ENCODE measurements around the gene ISG20.
"Not testable (repeated sequence)": the region's sequence is repeated elsewhere in the genome, so short reads cannot be mapped to it uniquely, and the experiment has no call there.

Gene ISG20

GRCh38 chr15:88636050-88636449, 2.8 kb upstream of the ISG20 start:
- peak in 1 of 2 donors; percentile 34 for DNase-seq (ENCODE audit: low read depth in 2 of 2)

GRCh38 chr15:88636654-88637053, 2.2 kb upstream of the ISG20 start:
- DNase-seq (ENCODE audit: low read depth in 2 of 2) = no peak

- DNase-seq (ENCODE audit: low read depth in 2 of 2) = no peak
Observed at GRCh38 chr15:88637436-88637835, 1.4 kb upstream of the ISG20 start.

- no peak for DNase-seq (ENCODE audit: low read depth in 2 of 2)
Observed at GRCh38 chr15:88637841-88638625, 783 bp upstream of the ISG20 start.

DNA sequence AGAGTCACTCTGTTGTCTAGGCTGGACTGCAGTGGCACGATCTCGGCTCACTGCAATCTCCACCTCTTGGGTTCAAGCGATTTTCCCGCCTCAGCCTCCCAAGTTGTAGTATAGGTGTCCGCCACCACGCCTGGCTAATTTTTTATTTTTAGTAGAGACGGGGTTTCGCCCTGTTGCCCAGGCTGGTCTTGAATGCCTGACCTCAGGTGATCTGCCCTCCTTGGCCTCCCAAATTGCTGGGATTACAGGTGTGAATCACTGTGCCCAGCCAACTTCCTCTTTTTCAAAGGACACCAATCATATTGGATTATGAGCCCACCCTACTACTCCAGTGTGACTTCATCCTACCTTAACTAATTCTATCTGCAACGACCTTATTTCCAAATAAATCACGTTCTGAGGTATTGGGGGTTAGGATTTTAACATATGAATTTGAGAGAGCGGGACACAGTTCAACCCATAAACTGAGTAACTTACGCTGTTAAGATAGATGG, 3.2 kb downstream of the ISG20 start:
- no peak for DNase-seq (ENCODE audit: low read depth in 2 of 2)

DNA sequence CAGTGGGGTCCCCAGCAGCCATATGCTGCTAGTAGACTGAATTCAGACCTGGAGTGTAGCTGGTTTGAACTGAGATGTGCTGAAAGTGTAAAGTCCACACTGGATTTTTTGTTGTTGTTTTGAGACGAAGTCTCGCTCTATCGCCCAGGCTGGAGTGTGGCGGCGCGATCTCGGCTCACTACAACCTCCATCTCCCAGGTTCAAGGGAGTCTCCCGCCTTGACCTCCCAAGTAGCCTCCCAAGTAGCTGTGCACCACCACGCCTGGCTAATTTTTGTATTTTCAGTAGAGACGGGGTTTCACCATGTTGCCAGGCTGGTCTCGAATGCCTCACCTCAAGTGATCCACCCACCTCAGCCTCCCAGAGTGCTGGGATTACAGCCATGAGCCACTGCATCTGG, 3.7 kb downstream of the ISG20 start:
- DNase-seq (ENCODE audit: low read depth in 2 of 2) = not testable (repeated sequence)

DNA sequence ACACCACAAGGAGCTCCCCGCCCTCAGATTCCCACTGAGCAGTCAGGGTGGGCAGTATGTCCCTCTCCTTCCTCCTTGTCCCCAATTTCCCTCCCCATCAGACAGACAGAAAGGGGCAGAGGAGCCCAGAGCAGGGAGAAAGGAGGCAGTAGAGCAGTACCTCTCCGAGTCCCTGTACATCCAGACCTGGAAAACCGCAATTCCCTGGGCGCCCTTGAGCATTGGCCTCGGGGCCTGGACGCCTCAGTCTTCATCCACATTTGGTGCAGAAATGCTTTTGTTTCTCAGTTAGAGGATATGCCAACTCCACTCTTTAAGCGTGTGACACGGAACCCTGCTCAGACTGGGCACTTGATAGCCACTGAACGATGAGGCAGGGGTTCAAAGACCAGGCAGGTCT, 5.9 kb downstream of the ISG20 start:
- no peak for DNase-seq (ENCODE audit: low read depth in 2 of 2)

DNA sequence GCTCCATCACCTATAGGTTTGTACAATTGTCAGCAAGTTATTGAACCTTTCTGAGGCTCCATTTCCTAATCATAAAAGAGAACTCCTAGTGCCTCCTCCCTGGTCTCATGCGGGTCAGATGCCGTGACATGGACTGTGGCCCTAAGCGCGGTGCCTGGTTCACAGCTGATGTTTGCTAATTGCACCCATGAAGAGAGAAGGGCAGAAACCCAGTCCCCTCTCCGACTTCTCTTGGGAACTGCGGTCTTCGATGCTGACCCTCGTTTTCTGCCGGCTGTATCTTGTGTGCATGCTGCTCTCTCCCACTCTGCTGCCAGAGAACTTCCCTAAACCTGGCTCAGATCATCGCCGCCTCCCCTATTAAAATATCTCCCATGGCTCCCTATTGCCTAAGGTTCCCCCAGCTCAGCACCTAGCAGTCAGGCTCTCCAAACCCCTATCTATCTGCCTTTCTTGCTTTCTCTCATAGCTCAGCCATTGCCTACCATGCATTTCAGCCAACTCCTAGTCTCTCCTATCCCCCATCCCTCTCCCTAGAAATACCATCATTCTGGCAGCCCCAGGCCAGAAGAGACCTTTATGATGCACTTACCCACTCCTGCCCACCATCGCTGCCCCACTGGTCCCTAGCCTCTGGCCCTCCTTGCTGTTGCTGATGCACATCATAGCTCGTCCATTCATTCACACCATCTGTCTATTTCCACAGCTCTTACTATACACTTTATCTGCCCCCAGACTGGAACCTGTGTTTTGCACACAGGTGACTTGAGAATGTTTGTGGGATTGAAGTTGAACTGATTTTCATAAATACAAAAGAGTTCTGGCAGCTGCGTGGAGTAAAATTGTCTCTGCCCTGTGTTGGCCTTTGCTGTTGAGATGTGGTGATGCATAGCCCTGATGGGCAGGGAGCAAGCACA, 6.6 kb downstream of the ISG20 start:
- no peak for DNase-seq (ENCODE audit: low read depth in 2 of 2)

- no peak for DNase-seq (ENCODE audit: low read depth in 2 of 2)
Observed at GRCh38 chr15:88646088-88646405, 7.2 kb downstream of the ISG20 start.

- DNase-seq (ENCODE audit: low read depth in 2 of 2) = no peak
Observed at GRCh38 chr15:88646951-88647350, 8.1 kb downstream of the ISG20 start.

DNA sequence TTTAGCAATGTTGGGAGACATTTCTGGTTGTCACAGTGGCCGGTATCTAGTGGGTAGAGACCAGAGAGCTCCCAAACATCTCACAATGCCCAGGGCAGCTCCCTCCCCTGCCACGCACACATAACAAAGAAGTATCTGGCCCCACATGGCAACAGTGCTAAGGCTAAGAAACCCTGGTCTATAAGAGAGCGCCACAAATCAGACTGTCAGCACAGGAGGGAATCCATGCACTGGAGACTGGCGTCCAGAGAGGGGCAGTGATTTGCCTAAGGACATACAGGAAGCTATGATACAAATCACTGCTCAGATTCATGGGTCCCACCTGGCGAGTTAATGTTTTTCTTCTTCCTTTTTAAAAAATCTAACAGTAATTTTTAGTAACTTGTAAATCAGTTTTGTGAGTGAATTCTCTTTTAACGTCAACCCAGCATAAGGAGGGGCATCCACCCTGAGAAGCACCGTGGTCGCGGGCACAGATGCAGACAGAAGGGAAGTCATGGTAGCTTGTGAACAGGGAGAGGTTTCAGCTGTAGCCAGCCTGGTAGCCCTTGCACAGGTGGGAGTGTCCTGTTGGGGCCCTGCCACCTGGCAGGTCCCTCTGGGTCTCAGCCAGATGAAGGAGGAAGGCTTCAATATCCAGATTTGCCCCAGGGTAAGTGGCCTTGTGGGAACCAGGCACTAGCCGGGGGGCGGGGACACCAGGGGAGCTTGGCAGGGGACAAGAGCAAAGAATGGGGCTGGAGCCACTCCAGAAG, 8.7 kb downstream of the ISG20 start:
- DNase-seq (ENCODE audit: low read depth in 2 of 2) = no peak

GRCh38 chr15:88648357-88649214, 9.8 kb downstream of the ISG20 start:
- DNase-seq (ENCODE audit: low read depth in 2 of 2) = no peak

GRCh38 chr15:88649286-88649733, 10.5 kb downstream of the ISG20 start:
- peak in 1 of 2 donors; percentile 61 for DNase-seq (ENCODE audit: low read depth in 2 of 2)

DNA sequence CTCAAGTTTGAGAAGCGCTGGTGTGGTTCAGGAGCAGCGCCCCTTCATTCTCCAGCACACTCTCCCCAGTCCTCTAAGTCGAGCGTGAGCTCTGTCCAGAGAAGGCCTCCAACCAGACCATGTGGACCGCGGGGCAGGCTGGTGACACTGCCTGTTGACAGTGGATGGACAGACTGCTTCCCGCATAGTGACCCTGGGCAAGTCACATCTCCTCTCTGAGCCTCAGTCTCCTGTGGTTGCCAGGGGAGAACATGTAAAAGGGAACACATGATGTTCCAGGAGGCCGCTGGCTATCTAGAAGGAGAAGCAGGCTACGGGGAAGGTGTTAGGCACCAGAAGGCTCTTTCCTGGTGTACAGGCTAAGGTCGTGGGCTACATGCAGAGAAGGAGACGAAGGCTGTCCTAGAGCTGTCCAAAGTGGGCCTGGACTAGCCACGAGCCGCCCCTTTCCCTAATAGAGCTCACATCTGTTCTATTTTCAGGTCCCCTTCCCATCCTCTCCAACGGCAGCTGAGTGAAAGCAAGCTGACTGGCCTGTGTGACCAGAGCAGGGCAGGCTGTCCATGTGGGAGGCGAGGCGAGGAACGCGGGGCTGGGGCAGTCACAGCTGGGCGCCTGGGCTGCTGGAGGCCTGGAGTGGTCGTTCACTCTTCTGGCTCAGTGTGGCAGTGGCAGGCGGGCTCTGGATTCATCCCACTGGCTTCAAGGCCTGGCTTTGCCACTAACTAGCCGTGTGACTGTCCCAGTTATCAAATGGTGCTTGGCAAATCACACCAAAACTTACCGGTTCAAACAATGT, 11.1 kb downstream of the ISG20 start:
- no peak for DNase-seq (ENCODE audit: low read depth in 2 of 2)

DNA sequence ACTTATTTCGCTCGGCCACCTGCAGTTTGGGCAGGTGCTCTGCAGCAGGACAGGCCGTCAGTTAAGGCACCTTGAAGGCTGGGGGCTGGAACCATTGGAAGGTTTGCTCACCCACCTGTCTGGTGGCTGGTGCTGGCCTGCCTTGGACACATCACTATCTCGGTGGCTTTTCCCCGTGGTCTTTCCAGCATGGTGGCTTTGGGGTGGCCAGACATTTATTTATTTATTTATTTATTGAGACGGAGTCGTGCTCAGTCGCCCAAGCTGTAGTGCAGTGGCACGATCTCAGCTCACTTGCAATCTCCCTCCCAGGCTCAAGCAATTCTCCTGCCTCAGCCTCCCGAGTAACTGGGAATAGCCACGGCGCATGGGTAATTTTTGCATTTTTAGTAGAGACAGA, 11.7 kb downstream of the ISG20 start:
- no peak for DNase-seq (ENCODE audit: low read depth in 2 of 2)

DNA sequence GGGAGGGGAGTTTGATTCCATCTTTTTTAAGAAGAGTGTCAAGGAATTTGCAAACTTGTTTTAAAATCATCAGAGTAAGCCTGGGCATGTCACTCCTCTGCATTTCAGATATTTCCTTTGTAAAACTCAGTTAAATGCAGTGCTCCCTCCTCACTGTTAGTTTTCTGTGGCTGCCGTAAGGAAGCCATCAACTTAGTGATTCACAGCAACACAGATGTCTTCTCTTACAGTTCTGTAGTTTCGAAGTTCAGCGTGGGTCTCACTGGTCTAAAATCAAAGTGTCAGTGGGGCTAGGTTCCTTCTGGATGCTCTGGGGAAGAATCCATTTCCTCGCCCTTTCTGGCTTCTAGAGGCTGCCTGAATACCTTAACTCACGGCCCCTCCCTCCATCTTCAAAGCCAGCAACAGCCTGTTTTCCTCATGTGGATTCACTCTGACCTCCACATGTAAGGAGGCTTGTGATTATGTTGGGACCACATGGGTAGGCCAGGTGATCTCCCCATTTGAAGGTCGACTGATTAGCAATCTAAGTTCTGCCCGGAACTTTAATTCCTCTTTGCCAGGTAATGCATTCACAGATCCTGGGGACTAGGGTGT, 12.4 kb downstream of the ISG20 start:
- DNase-seq (ENCODE audit: low read depth in 2 of 2) = no peak

DNA sequence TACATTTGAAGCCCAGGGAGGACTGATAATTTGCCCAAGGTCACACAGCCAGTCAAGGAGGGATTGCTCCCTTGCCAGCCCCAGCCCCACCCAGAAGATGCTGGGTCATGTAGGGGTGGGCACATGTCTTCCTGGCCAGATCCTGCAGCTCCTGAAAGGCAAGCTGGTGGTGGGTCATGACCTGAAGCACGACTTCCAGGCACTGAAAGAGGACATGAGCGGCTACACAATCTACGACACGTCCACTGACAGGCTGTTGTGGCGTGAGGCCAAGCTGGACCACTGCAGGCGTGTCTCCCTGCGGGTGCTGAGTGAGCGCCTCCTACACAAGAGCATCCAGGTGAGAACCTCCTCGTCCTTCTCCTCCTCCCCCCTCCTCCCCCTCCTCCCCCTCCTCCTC, 13.2 kb downstream of the ISG20 start:
- no peak for DNase-seq (ENCODE audit: low read depth in 2 of 2)

DNA sequence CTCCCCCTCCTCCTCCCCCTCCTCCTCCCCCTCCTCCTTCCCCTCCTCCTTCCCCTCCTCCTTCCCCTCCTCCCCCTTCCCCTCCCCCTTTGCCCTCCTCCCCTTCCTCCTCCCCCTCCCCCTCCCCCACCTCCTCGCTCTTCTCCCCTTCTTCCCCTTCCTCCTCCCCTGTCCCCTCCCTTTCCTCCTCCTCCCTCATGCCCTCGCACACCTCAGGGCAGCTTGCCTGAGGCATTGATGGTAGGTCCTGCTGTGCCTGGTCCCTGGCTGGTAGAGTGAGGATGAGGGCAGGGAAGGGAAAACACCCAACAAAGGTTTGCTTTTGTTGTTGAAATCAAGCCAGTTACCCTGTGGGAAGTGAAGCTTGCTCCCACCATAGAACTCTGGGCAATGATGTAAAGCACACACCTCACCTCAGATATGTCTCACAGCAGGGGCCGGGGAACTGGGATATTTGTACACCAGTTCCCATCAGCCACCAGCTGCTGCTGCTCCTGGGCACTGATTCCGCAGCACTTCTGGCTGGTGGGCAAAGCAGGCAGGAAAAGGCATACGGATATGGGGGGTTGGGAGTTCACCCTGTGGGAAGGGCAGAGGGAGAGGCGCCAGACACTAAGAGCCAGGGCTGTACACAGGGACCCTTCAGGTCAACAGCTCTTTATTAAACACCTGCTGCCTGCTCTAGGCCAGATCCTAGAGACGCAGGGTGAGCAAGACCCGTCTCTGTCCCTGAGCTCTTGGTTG, 13.8 kb downstream of the ISG20 start:
- DNase-seq (ENCODE audit: low read depth in 2 of 2) = no peak
